Loucy (cell line): ENCODE data around the gene HAO2.

Experiments used
- H2AFZ ChIP-seq: fragments of 200-600 bp; sonication (generic); 2 replicates; pipeline ENCODE4 v1.6.0; 2016; ENCODE audit warnings: antibody characterized with exemption, mild to moderate bottlenecking, low read length, moderate library complexity
- H3F3A ChIP-seq: fragments of 200-600 bp; 2 replicates; pipeline ENCODE4 v1.6.0; 2016; ENCODE audit warnings: antibody characterized with exemption, low read depth, mild to moderate bottlenecking
- H3K27me3 ChIP-seq: fragments of 200-600 bp; sonication (generic); 2 replicates; pipeline ENCODE4 v1.6.1; 2014; ENCODE audit warnings: low read length, mild to moderate bottlenecking; ENCODE audit not compliant: insufficient read depth, poor library complexity, severe bottlenecking
- H3K36me3 ChIP-seq: fragments of 200-600 bp; sonication (generic); 2 replicates; pipeline ENCODE4 v1.6.1; 2016; ENCODE audit warnings: low read length; ENCODE audit not compliant: insufficient read depth
- H3K4me1 ChIP-seq: fragments of 200-600 bp; sonication (generic); 2 replicates; pipeline ENCODE4 v1.5.1; 2014; ENCODE audit warnings: low read length, mild to moderate bottlenecking; ENCODE audit not compliant: insufficient read depth, poor library complexity, severe bottlenecking
- H3K4me2 ChIP-seq: fragments of 200-600 bp; sonication (generic); 2 replicates; pipeline ENCODE4 v1.6.0; 2014; ENCODE audit warnings: antibody characterized with exemption, low read length, low read depth, mild to moderate bottlenecking; ENCODE audit not compliant: poor library complexity, severe bottlenecking
- H3K4me3 ChIP-seq: fragments of 200-600 bp; sonication (generic); 2 replicates; pipeline ENCODE4 v1.5.1; 2014; ENCODE audit warnings: low read length, mild to moderate bottlenecking, mixed read lengths; ENCODE audit not compliant: poor library complexity, severe bottlenecking
- H3K79me2 ChIP-seq: fragments of 200-600 bp; sonication (generic); 2 replicates; pipeline ENCODE4 v1.6.1; 2014; ENCODE audit warnings: low read length; ENCODE audit not compliant: insufficient read depth
- H3K9ac ChIP-seq: fragments of 200-600 bp; sonication (generic); 2 replicates; pipeline ENCODE4 v1.6.0; 2014; ENCODE audit warnings: mild to moderate bottlenecking, low read depth, low read length, moderate library complexity; ENCODE audit not compliant: poor library complexity, severe bottlenecking
- H3K9me2 ChIP-seq: fragments of 200-600 bp; sonication (generic); replicated peaks from 2 replicates; pipeline ENCODE4 v1.6.1; 2016; ENCODE audit warnings: low read depth, low read length, mixed read lengths
- H3K9me3 ChIP-seq: fragments of 200-600 bp; sonication (generic); 2 replicates; pipeline ENCODE4 v1.6.1; 2014; ENCODE audit warnings: mild to moderate bottlenecking, antibody characterized with exemption, low read length, low read depth; ENCODE audit not compliant: insufficient read depth
- H4K20me1 ChIP-seq: fragments of 200-600 bp; sonication (generic); 2 replicates; pipeline ENCODE4 v1.6.0; 2014; ENCODE audit warnings: antibody characterized with exemption, low read length, mild to moderate bottlenecking; ENCODE audit not compliant: insufficient read depth, poor library complexity, severe bottlenecking
- EZH2phosphoT487 ChIP-seq: fragments of 200-600 bp; IDR thresholded peaks from 2 replicates; pipeline ENCODE4 v1.6.1; 2018; ENCODE audit warnings: antibody characterized with exemption, mild to moderate bottlenecking, moderate library complexity, borderline replicate concordance
- TF ChIP-seq, protein P1 (sequence below): fragments of 200-600 bp; sonication (generic); conservative IDR thresholded peaks from 2 replicates; pipeline ENCODE4 v1.5.1; 2014; ENCODE audit warnings: mild to moderate bottlenecking, antibody characterized with exemption, low read length

Gene HAO2

DNA sequence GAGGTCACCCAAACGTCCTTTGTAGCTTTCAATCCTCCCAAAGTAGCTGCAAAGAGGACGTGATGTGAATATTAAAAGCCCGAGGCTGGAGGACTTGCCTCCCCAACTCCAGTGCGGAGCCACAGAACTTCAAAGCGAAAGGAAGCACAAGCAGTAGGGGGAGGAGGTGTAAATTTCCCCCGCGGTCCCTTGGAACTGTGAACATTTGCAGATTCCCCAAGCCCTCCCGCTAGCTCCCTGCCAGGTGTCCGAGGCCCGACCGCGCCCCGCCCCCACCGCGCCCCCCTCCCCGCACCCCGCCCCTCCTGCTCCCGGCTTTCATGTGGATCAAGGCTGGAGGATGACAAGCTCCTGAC is 41.5 kb upstream of the HAO2 start:
- no peaks in the 10 kb centered on the region for H3F3A ChIP-seq
- no peaks in the 10 kb centered on the region for H3K9me3 ChIP-seq
- peak overlapping the region; percentile 76 for H3K4me3 ChIP-seq
- peak overlapping the region; percentile 97 for H2AFZ ChIP-seq
- peaks cover 8% of the 10 kb centered on the region for H3K4me1 ChIP-seq
- H3K9ac ChIP-seq: peak overlapping the region; percentile 60
- no peaks in the 10 kb centered on the region for H3K36me3 ChIP-seq
- H3K9me2 ChIP-seq: no peaks in the 10 kb centered on the region
- H3K79me2 ChIP-seq: no peaks in the 10 kb centered on the region
- no peaks in the 10 kb centered on the region for H3K27me3 ChIP-seq
- H3K4me2 ChIP-seq: peak overlapping the region; percentile 98
- no peaks in the 10 kb centered on the region for H4K20me1 ChIP-seq
- no peak for TF ChIP-seq EZH2phosphoT487
- TF ChIP-seq, protein P1, sequence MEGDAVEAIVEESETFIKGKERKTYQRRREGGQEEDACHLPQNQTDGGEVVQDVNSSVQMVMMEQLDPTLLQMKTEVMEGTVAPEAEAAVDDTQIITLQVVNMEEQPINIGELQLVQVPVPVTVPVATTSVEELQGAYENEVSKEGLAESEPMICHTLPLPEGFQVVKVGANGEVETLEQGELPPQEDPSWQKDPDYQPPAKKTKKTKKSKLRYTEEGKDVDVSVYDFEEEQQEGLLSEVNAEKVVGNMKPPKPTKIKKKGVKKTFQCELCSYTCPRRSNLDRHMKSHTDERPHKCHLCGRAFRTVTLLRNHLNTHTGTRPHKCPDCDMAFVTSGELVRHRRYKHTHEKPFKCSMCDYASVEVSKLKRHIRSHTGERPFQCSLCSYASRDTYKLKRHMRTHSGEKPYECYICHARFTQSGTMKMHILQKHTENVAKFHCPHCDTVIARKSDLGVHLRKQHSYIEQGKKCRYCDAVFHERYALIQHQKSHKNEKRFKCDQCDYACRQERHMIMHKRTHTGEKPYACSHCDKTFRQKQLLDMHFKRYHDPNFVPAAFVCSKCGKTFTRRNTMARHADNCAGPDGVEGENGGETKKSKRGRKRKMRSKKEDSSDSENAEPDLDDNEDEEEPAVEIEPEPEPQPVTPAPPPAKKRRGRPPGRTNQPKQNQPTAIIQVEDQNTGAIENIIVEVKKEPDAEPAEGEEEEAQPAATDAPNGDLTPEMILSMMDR: no peak

DNA sequence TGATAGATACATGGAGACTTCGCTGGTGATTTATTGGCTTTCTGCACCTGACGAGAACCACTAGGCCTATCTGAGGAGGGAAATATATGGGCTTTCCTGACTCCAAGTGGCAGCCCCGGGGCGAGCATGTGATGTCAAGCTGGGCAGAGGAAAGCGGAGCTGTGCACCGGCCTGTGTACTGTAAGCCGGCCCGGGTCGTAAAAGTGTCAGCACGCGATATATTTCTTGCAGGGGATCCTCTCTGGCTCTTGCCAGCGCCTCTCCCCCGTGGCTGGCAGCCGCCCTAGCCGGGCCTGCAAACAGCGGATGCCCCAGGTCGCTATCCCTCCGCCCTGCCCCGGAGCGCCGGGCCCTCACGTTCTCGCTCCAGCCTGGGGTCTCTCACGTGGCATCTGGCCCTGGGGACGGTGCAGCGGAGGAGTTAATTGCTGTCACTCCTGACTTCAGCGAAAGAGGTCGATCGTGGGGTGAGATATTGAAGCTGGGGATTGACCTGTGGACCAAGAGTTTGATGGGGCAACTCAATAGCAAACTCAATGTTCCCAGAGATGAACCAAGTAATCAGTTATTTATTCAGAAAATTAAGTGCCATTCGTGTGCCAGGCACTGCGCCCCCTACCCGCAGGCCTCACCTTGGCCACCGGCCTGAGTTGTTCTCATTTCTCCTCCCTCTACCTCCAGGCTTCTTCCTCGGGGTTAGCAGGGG is 41.0 kb upstream of the HAO2 start:
- Histone ChIP-seq H2AFZ (peak overlapping the region; percentile 97), H3K79me2 (no peaks in the 10 kb centered on the region), H3K9me2 (no peaks in the 10 kb centered on the region), H3K9ac (peak overlapping the region; percentile 60), H4K20me1 (no peaks in the 10 kb centered on the region), H3K36me3 (no peaks in the 10 kb centered on the region), H3K4me2 (peak overlapping the region; percentile 98), H3K9me3 (no peaks in the 10 kb centered on the region), H3K4me1 (peaks cover 8% of the 10 kb centered on the region), H3K27me3 (no peaks in the 10 kb centered on the region), H3K4me3 (peak overlapping the region; percentile 76), H3F3A (no peaks in the 10 kb centered on the region)
- TF ChIP-seq EZH2phosphoT487: no peak
- TF ChIP-seq, protein P1: peak; percentile 82

- H3K4me3 ChIP-seq: no peak overlapping the region
- H3K9me3 ChIP-seq: no peaks in the 10 kb centered on the region
- H3F3A ChIP-seq: no peaks in the 10 kb centered on the region
- no peaks in the 10 kb centered on the region for H4K20me1 ChIP-seq
- H3K79me2 ChIP-seq: no peaks in the 10 kb centered on the region
- no peak for TF ChIP-seq EZH2phosphoT487
- H3K27me3 ChIP-seq: no peaks in the 10 kb centered on the region
- no peak overlapping the region for H2AFZ ChIP-seq
- H3K9me2 ChIP-seq: no peaks in the 10 kb centered on the region
- H3K9ac ChIP-seq: no peak overlapping the region
- H3K4me1 ChIP-seq: peaks cover 8% of the 10 kb centered on the region
- H3K36me3 ChIP-seq: no peaks in the 10 kb centered on the region
- no peak overlapping the region for H3K4me2 ChIP-seq
These were observed 38.8 kb upstream of the HAO2 start for GRCh38 chr1:119329541-119330461.
